OCI-LY3 (cell line): Measurements from ENCODE around the gene ETV4.
"Not testable (repeated sequence)": the region's sequence is repeated elsewhere in the genome, so short reads cannot be mapped to it uniquely, and the experiment has no call there.

Source experiments
- CTCF ChIP-seq: fragments of 200-600, 300-600 bp; sonication (generic); IDR thresholded peaks from 2 replicates; pipeline ENCODE4 v1.5.1; 2014; ENCODE audit warnings: antibody characterized with exemption, low read length, low read depth
- EZH2phosphoT487 ChIP-seq: fragments of 200-600 bp; shearing (Covaris generic); IDR thresholded peaks from 2 replicates; pipeline ENCODE4 v1.6.1; 2018; ENCODE audit warnings: antibody characterized with exemption, mixed run types, low read depth

DNA sequence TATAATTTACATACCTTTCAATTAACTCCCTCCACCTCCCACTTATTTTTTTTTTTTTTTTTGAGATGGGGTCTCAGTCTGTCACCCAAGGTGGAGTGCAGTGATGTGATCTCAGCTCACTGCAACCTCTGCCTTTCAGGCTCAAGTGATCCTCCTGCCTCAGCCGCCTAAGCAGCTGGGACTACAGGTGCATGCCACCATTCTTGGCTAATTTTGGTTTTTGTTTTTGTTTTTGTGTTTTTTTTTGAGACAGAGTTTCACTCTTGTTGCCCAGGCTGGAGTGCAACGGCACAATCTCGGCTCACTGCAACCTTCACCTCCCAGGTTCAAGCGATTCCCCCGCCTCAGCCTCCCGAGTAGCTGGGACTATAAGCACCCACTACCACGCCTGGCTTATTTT, 36.7 kb downstream of the ETV4 start:
- not testable (repeated sequence) for TF ChIP-seq CTCF, EZH2phosphoT487
